ENCODE results near the gene COL24A1.
"Not testable (repeated sequence)": the region's sequence is repeated elsewhere in the genome, so short reads cannot be mapped to it uniquely, and the experiment has no call there.

COL24A1 gene

GRCh38 chr1:85992791-85993190 lies 163.8 kb downstream of the COL24A1 start:
- DNase-seq, result no peak

GRCh38 chr1:85991261-85991660 lies 165.3 kb downstream of the COL24A1 start:
- no peak for DNase-seq

- no peak for DNase-seq
Measured at GRCh38 chr1:85984636-85985035, 171.9 kb downstream of the COL24A1 start.

- no peak for DNase-seq
Measured at GRCh38 chr1:85983316-85983715, 173.3 kb downstream of the COL24A1 start.

- no peak for DNase-seq
Measured at GRCh38 chr1:85976516-85977205, 179.9 kb downstream of the COL24A1 start.

- no peak for DNase-seq
Measured at GRCh38 chr1:85975912-85976371, 180.6 kb downstream of the COL24A1 start.

- DNase-seq, result no peak
Measured at GRCh38 chr1:85962457-85962856, 194.1 kb downstream of the COL24A1 start.

GRCh38 chr1:85957760-85958159 lies 198.8 kb downstream of the COL24A1 start:
- no peak for DNase-seq

- DNase-seq, result not testable (repeated sequence)
Measured at GRCh38 chr1:85955218-85955617, 201.4 kb downstream of the COL24A1 start.

GRCh38 chr1:85952460-85952859 lies 204.1 kb downstream of the COL24A1 start:
- DNase-seq, result no peak

GRCh38 chr1:85947186-85947585 lies 209.4 kb downstream of the COL24A1 start:
- DNase-seq, result no peak

- DNase-seq, result no peak
Measured at GRCh38 chr1:85943945-85944344, 212.6 kb downstream of the COL24A1 start.

- DNase-seq, result no peak
Measured at GRCh38 chr1:85943526-85943925, 213.0 kb downstream of the COL24A1 start.

- DNase-seq, result no peak
Measured at GRCh38 chr1:85940656-85941306, 215.8 kb downstream of the COL24A1 start.

GRCh38 chr1:85938829-85939228 lies 217.7 kb downstream of the COL24A1 start:
- no peak for DNase-seq

- no peak for DNase-seq
Measured at GRCh38 chr1:85936470-85936869, 220.1 kb downstream of the COL24A1 start.

GRCh38 chr1:85936057-85936456 lies 220.5 kb downstream of the COL24A1 start:
- DNase-seq, result no peak

GRCh38 chr1:85935234-85935633 lies 221.3 kb downstream of the COL24A1 start:
- no peak for DNase-seq

GRCh38 chr1:85934516-85934915 lies 222.1 kb downstream of the COL24A1 start:
- no peak for DNase-seq

GRCh38 chr1:85933961-85934360 lies 222.6 kb downstream of the COL24A1 start:
- no peak for DNase-seq

- no peak for DNase-seq
Measured at GRCh38 chr1:85911742-85912141, 244.8 kb downstream of the COL24A1 start.

GRCh38 chr1:85900921-85901320 lies 255.7 kb downstream of the COL24A1 start:
- no peak for DNase-seq

- no peak for DNase-seq
Measured at GRCh38 chr1:85898861-85899260, 257.7 kb downstream of the COL24A1 start.

Data from hypothalamus (tissue), 51 donors.